ENCODE data around the gene IPO9.

The IPO9 gene

DNA sequence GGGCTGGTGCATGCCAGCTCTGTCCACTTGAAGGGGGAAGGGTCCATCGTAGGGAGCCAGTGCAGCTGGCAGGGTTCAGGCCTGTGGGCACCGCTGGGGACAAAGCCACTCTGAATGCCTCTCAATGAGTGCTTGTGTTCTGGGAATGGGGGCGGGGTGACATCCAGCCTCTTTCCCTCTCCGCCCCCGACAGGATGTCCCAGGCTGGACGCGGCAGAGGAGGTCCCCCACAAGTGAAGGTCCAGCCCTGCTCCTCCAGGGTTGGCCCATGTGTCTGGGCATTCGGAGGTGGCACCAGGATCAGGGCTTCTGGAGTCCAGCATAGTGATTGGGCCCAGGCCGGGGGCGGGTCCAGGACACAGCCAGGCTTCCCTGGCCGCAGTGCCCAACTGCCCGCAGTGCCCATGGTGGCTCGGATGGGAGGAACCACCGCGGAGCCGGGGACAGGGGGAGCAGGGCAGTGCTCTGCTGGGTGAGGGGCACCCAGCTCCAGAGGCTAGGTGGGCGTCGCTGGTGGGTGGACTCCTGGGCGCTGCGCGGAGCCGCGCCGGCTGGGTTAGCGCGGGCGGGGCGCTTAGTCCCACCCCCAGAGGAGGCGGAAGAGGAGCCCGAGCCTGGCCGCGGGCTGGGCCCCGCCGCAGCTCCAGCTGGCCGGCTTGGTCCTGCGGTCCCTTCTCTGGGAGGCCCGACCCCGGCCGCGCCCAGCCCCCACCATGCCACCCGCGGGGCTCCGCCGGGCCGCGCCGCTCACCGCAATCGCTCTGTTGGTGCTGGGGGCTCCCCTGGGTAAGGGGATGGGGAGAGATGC, 59.5 kb downstream of the IPO9 start, which contains the start of gene SHISA4:
TSS of gene SHISA4 (plus strand) at position 617 of the 808 bp plus-strand sequence. CDS start at position 714, 97 bp downstream.
- Histone ChIP-seq H3K36me3 (peaks cover 0 to 8% (median 0%) of the 10 kb centered on the region in 3 donors), H3K27ac (peak within 1 kb of the TSS; percentile 80 to 95), H3K9me3 (no peaks in the 10 kb centered on the region), H3K4me3 (peak within 1 kb of the TSS; percentile 82 to 85), H3K27me3 (no peaks in the 10 kb centered on the region), H3K4me1 (peaks cover 0 to 80% (median 58%) of the 10 kb centered on the region in 4 donors)
- peak; percentile 88 to 95 for DNase-seq
- TF ChIP-seq, protein P1, sequence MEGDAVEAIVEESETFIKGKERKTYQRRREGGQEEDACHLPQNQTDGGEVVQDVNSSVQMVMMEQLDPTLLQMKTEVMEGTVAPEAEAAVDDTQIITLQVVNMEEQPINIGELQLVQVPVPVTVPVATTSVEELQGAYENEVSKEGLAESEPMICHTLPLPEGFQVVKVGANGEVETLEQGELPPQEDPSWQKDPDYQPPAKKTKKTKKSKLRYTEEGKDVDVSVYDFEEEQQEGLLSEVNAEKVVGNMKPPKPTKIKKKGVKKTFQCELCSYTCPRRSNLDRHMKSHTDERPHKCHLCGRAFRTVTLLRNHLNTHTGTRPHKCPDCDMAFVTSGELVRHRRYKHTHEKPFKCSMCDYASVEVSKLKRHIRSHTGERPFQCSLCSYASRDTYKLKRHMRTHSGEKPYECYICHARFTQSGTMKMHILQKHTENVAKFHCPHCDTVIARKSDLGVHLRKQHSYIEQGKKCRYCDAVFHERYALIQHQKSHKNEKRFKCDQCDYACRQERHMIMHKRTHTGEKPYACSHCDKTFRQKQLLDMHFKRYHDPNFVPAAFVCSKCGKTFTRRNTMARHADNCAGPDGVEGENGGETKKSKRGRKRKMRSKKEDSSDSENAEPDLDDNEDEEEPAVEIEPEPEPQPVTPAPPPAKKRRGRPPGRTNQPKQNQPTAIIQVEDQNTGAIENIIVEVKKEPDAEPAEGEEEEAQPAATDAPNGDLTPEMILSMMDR (IDR thresholded peaks at IDR 0.05): no peak
- intact Hi-C loops (cut with DNase I; ENCODE audit: low total_unique reads): loop anchor here (10.0 kb wide), 1 partner anchor 256 kb away; the partner anchor contains the start of gene ARL8A

GRCh38 chr1:201889090-201889968, 60.4 kb downstream of the IPO9 start:
- Histone ChIP-seq H3K27me3 (no peaks in the 10 kb centered on the region), H3K4me3 (peak overlapping the region; percentile 82 to 85), H3K27ac (peak overlapping the region; percentile 80 to 95), H3K4me1 (peaks cover 0 to 80% (median 54%) of the 10 kb centered on the region in 4 donors), H3K36me3 (peaks cover 0 to 8% (median 0%) of the 10 kb centered on the region in 3 donors), H3K9me3 (no peaks in the 10 kb centered on the region)
- peak; percentile 25 to 65 for DNase-seq
- TF ChIP-seq, protein P1 (IDR thresholded peaks at IDR 0.05): no peak
- intact Hi-C loops (cut with DNase I; ENCODE audit: low total_unique reads): loop anchor here (10.0 kb wide), 1 partner anchor 255 kb away; the partner anchor contains the start of gene ARL8A

GRCh38 chr1:201890223-201890622, 61.3 kb downstream of the IPO9 start:
- TF ChIP-seq, protein P1 (IDR thresholded peaks at IDR 0.05): no peak
- DNase-seq: peak; percentile 19 to 66
- Histone ChIP-seq H3K4me1 (peaks cover 0 to 80% (median 52%) of the 10 kb centered on the region in 4 donors), H3K36me3 (peaks cover 0 to 8% (median 0%) of the 10 kb centered on the region in 3 donors), H3K27ac (peak overlapping the region; percentile 80 to 95), H3K9me3 (no peaks in the 10 kb centered on the region), H3K27me3 (no peaks in the 10 kb centered on the region), H3K4me3 (peak overlapping the region; percentile 82 to 85)
- intact Hi-C loops (cut with DNase I; ENCODE audit: low total_unique reads): no loop called here

- no peaks in the 10 kb centered on the region for H3K9me3 ChIP-seq
- peaks cover 0 to 78% (median 50%) of the 10 kb centered on the region in 4 donors for H3K4me1 ChIP-seq
- intact Hi-C loops (cut with DNase I; ENCODE audit: low total_unique reads): no loop called here
These were observed 62.0 kb downstream of the IPO9 start for GRCh38 chr1:201890806-201891450.

More at GRCh38 chr1:201890806-201891450, 62.0 kb downstream of the IPO9 start:
- DNase-seq: peak; percentile 15 to 70
- peaks cover 0 to 8% (median 0%) of the 10 kb centered on the region in 3 donors for H3K36me3 ChIP-seq
- H3K4me3 ChIP-seq: no peak overlapping the region
- H3K27me3 ChIP-seq: no peaks in the 10 kb centered on the region
- TF ChIP-seq, protein P1 (IDR thresholded peaks at IDR 0.05): no peak
- H3K27ac ChIP-seq: peak overlapping the region; percentile 76 to 95

Data from tibial artery (tissue), 4 donors.